HL-60 (cell line): ENCODE results near the gene PRR7.

Source experiments
- GABPA ChIP-seq: IDR thresholded peaks from 2 replicates; pipeline ENCODE4 v1.6.1; 2012; ENCODE audit warnings: low read depth
- TF ChIP-seq, protein P1 (sequence below): IDR thresholded peaks from one replicate; pipeline ENCODE4 v1.5.1; 2011; ENCODE audit warnings: low read length, control low read depth, inconsistent platforms; ENCODE audit not compliant: insufficient read depth

DNA sequence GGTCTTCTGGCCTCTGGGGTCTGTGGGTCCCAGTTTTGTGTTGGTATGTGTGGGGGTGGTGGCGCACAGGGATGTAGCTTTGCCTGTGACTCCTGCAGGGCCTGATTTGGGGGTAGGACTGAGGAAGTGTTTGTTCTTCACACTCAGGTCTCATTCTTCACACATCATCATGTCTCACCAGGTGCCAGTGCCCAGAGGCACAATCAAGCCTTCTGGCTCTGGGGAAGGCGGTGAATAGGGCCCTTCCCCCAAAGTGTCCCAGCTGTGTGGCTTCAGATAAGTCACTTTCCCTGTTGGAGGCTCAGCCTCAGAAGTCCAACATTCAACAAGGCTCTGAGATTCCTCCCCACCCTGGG, 21.7 kb downstream of the PRR7 start:
- TF ChIP-seq GABPA = no peak
- TF ChIP-seq, protein P1, sequence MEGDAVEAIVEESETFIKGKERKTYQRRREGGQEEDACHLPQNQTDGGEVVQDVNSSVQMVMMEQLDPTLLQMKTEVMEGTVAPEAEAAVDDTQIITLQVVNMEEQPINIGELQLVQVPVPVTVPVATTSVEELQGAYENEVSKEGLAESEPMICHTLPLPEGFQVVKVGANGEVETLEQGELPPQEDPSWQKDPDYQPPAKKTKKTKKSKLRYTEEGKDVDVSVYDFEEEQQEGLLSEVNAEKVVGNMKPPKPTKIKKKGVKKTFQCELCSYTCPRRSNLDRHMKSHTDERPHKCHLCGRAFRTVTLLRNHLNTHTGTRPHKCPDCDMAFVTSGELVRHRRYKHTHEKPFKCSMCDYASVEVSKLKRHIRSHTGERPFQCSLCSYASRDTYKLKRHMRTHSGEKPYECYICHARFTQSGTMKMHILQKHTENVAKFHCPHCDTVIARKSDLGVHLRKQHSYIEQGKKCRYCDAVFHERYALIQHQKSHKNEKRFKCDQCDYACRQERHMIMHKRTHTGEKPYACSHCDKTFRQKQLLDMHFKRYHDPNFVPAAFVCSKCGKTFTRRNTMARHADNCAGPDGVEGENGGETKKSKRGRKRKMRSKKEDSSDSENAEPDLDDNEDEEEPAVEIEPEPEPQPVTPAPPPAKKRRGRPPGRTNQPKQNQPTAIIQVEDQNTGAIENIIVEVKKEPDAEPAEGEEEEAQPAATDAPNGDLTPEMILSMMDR = no peak
